ENCODE data around the gene METRNL.

- TF ChIP-seq POLR2A (IDR thresholded peaks at IDR 0.05; ENCODE audit: low read depth, low read length) (no peak), POLR2AphosphoS5 (IDR thresholded peaks at IDR 0.05; ENCODE audit: low read depth, low read length) (no peak)
Observed at GRCh38 chr17:83042522-83043158, 36.8 kb upstream of the METRNL start.
